ENCODE results near the gene NCOA7.

NCOA7 gene

GRCh38 chr6:125806813-125807212 lies 16.1 kb downstream of the NCOA7 start:
- ATAC-seq, result no peak
- TF ChIP-seq ARNTL (CRISPR knock-in tag; IDR thresholded peaks at IDR 0.05; ENCODE audit: borderline replicate concordance, low read depth) (no peak), ZNF565 (CRISPR knock-in tag; conservative IDR thresholded peaks at IDR 0.05; ENCODE audit: low read depth) (no peak), SNAI2 (CRISPR knock-in tag; IDR thresholded peaks at IDR 0.05) (no peak), ISL1 (CRISPR knock-in tag; IDR thresholded peaks at IDR 0.05) (no peak), OSR1 (CRISPR knock-in tag; IDR thresholded peaks at IDR 0.05) (no peak), CSDC2 (CRISPR knock-in tag; IDR thresholded peaks at IDR 0.05) (no peak), ZNF70 (CRISPR knock-in tag; IDR thresholded peaks at IDR 0.05) (no peak), ESRRG (CRISPR knock-in tag; IDR thresholded peaks at IDR 0.05) (no peak), ZC3H10 (CRISPR knock-in tag; IDR thresholded peaks at IDR 0.05) (no peak), ZNF8 (CRISPR knock-in tag; IDR thresholded peaks at IDR 0.05) (no peak), PPARA (CRISPR knock-in tag; IDR thresholded peaks at IDR 0.05; ENCODE audit: borderline replicate concordance) (no peak), TCF4 (CRISPR knock-in tag; IDR thresholded peaks at IDR 0.05; ENCODE audit: borderline replicate concordance) (no peak), ZFP3 (CRISPR knock-in tag; IDR thresholded peaks at IDR 0.05) (no peak), TOX (CRISPR knock-in tag; IDR thresholded peaks at IDR 0.05; ENCODE audit: borderline replicate concordance) (no peak), CSRNP3 (CRISPR knock-in tag; IDR thresholded peaks at IDR 0.05) (no peak), POU6F1 (CRISPR knock-in tag; IDR thresholded peaks at IDR 0.05; ENCODE audit: borderline replicate concordance, low read depth) (no peak), BACH2 (CRISPR knock-in tag; IDR thresholded peaks at IDR 0.05; ENCODE audit: borderline replicate concordance) (no peak), ZFP30 (CRISPR knock-in tag; IDR thresholded peaks at IDR 0.05) (no peak)

- TF ChIP-seq TOX (CRISPR knock-in tag; IDR thresholded peaks at IDR 0.05; ENCODE audit: borderline replicate concordance) (no peak), CSRNP3 (CRISPR knock-in tag; IDR thresholded peaks at IDR 0.05) (no peak), ZNF565 (CRISPR knock-in tag; conservative IDR thresholded peaks at IDR 0.05; ENCODE audit: low read depth) (no peak), TSHZ2 (CRISPR knock-in tag; IDR thresholded peaks at IDR 0.05) (no peak), ESRRG (CRISPR knock-in tag; IDR thresholded peaks at IDR 0.05) (no peak), PATZ1 (CRISPR knock-in tag; IDR thresholded peaks at IDR 0.05; ENCODE audit: borderline replicate concordance) (no peak), BACH2 (CRISPR knock-in tag; IDR thresholded peaks at IDR 0.05; ENCODE audit: borderline replicate concordance) (no peak), ZC3H10 (CRISPR knock-in tag; IDR thresholded peaks at IDR 0.05) (no peak), CSDC2 (CRISPR knock-in tag; IDR thresholded peaks at IDR 0.05) (no peak), ZNF8 (CRISPR knock-in tag; IDR thresholded peaks at IDR 0.05) (no peak), PPARA (CRISPR knock-in tag; IDR thresholded peaks at IDR 0.05; ENCODE audit: borderline replicate concordance) (no peak), ISL1 (CRISPR knock-in tag; IDR thresholded peaks at IDR 0.05) (no peak)
- no peak for ATAC-seq
Observed at GRCh38 chr6:125807293-125807692, 16.5 kb downstream of the NCOA7 start.

GRCh38 chr6:125808060-125808459 lies 17.3 kb downstream of the NCOA7 start:
- peak; percentile 7; the same call in 1 of the 3 replicates for ATAC-seq
- TF ChIP-seq SNAI2 (CRISPR knock-in tag; IDR thresholded peaks at IDR 0.05) (no peak), ZNF70 (CRISPR knock-in tag; IDR thresholded peaks at IDR 0.05) (no peak), ZC3H10 (CRISPR knock-in tag; IDR thresholded peaks at IDR 0.05) (no peak), TCF4 (CRISPR knock-in tag; IDR thresholded peaks at IDR 0.05; ENCODE audit: borderline replicate concordance) (no peak), CSRNP3 (CRISPR knock-in tag; IDR thresholded peaks at IDR 0.05) (no peak), CSDC2 (CRISPR knock-in tag; IDR thresholded peaks at IDR 0.05) (no peak), ISL1 (CRISPR knock-in tag; IDR thresholded peaks at IDR 0.05) (no peak), ESRRG (CRISPR knock-in tag; IDR thresholded peaks at IDR 0.05) (no peak), ARNTL (CRISPR knock-in tag; IDR thresholded peaks at IDR 0.05; ENCODE audit: borderline replicate concordance, low read depth) (no peak)
